ENCODE results near the gene SLC5A5.

Gene SLC5A5

DNA sequence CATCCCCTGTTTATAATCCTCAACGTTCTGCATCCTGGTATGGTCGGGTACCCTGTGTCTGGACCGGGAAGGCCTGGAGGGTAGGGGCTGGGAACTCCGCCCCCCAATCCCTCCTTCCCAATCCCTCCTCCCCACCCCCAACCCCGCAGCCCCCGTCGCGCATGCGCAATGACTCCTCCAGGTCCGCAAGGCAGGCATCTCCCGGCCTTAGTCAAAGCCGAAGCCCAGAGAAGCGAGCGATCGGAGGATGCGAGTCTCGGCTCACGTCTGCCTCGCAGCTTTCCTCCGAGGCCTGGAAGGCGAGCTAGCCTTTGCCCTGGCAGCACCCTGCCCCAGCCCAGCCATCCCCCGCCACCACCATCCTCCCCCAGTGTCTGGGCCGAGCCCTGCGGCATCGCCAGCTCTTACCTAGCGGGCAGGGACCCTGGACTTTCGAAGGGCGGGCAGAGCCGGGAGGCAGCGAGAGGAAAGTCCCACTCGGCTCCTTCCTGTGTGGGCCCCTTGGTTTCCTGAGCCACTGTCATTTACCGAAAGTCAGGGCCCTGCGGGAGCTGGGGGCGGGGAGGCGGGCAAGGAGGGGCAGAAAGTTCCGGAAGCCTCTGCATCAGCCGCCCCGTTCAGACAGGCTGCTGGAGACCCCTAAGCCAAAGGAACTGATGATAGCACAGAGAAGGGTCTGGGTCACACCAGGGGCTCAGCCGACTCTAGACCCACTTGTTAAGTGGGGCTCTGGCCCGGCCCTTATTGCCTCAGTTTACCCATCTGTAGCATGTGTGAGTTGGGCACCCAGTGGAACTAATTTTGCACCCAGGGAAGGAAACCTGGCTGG, 24.0 kb upstream of the SLC5A5 start, which contains the start of gene JAK3:
Gene JAK3 (minus strand): TSS at position 445 of the 829 bp plus-strand sequence. CDS start 3,565 bp downstream, outside the sequence.
- DNase-seq, result peak; percentile 83

DNA sequence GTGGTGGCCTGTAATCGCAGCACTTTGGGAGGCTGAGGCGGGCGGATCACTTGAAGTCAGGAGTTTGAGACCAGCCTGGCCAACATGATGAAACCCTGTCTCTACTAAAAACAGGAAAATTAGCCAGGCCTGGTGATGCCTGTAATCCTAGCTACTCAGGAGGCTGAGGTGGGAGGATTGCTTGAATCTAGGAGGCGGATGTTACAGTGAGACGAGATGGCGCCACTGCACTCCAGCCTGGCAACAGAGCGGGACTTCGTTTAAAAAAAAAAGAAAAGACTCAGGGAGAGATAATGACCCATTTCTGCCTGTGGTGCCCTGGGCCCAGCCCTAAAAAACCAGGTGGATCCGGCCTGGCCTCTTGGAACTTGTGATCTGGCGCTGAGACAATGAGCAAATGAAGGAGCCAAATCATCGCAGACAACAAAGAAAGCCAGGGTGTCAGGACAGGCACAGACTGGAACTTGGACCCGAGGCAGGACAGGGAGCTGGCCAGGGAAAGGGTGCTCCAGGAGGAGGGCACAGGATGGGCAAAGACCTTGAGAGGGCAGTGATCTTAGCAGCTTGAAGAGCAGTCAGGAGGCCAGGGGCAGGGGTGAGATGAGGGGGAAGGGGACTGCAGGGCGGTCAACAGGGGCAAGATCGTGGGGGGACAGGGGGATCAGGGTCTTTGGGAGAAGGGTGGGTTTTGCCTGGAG, 23.0 kb upstream of the SLC5A5 start:
- DNase-seq, result no peak

DNA sequence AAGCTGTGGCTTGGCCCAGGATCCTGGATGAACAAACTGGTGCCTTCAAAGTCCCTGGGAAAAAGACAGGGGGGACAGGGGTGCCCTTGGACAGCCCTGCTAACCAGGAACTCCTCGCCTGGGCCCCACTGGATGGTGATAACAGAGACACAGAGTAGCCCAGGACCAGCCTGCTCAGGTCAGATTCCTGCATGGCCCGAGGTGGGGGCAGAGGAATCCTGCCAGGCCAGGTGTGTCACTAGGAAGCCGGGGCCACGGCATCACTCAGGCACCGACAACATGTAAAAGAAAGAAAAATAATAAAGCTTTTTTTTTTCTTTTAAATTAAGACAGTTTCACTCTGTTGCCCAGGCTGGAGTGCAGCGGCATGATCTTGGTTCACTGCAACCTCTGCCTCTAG, 17.7 kb upstream of the SLC5A5 start:
- DNase-seq, result no peak

DNA sequence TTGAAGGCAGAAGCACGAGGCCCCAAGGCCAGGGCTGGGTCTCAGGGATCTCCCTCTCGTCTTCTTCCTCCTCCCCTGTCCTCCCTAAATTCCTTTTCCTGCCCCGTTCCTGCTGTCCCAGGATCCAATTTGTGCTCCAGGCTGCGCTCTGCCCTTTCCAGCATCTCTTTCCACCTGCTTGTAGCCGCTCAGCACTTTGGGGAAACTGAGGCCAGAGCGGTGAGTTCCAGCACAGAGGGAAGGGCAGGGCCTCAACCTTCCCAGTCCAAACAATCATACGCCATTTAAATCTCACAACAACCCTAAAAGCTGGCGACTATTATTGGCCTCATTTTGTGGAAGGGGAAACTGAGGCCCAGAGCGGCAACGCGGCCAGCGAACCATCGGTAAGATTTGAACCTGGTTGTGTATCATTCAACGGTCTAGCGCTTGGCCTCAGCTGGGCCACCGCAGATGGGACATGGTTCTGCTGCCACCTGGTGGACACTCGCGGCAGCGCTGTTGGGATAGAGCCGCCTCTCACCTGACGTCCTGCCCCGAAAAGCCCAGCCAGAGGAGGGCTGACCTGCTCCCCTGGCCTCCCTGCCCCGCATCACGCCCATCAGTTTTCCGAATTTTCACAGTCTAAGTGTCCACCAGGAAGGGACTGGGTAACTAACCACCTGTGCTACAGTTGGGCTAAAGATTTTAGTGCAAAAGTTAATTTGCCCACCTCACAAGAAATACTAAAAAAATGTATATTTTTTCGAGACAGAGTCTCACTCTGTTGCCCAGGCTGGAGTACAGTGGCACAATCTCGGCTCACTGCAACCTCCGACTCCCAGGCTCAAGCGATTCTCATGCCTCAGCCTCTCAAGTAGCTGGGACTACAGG, 16.2 kb upstream of the SLC5A5 start:
- peak; percentile 76 for DNase-seq

DNA sequence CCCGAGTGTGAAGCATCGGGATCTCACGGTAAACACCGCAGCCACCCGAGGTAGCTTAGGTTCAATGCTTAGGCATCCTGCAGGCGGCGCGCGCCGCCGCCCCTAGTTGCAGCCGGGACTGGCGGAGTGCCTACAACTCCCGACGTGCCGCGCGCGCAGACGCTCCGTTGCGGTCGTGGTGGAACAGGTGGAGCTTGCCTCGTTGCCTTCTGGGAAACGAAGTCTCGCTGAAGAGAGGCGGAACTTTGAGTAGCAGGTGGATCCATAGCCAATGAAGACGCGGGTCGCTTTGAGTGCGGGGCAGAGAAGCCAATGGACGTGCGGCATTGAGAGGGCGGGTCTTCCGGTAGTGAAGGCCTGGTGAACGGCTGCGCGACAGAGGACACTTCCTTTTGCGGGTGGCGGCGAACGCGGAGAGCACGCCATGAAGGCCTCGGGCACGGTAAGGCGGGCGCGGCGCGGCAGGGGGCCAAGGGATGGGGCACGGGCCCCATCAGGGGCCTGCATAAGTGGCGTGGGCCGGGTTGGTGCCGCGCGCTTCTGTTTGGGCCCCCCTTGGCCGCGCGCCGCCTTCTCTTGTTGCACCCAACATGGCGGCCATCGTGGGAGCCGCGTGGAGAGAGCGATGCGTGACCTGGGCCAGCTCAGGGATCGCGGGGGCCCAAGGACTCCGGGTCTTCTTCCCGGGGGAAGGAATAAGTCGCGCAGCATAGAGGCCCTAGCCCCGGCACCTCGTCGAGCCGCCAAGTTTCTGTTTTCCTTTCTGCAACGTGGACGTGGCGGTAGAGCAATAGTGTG, 12.0 kb upstream of the SLC5A5 start, which contains the start of gene RPL18A:
Gene RPL18A (plus strand): TSS at position 378 of the 798 bp plus-strand sequence. CDS start 47 bp downstream, at position 425.
- peak; percentile 99 for DNase-seq

DNA sequence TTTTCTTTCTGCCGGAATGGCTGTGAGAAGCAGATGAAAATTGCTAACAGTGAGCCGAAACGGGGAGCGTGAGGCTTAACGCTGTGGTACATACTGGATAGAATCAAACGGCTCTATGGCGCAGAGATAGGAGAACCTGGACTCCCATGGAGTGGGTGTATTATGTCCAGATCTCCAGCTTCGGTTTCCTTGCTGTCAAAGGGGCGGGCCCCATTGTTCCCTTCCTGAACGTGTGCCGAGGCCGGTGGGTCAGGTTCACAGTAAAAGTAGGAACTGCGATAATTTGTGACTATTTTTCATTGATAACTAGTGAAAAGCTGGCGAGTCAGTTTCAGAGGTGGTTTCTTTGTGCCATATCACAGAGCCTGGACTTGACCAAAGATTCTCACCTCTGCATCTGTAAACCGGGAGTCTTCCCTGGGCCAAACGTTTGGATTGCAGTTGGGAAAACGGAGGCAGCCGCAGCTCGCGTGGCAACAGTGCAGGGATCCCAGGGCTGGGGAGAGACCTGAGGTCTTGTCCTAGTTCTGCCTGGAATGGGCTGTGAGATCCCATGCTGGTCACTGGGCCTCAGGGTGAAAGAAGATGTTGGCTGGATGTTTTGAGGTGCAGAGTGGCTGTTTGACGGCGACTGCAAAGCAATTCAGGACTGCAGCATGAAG, 11.3 kb upstream of the SLC5A5 start:
- DNase-seq, result no peak

DNA sequence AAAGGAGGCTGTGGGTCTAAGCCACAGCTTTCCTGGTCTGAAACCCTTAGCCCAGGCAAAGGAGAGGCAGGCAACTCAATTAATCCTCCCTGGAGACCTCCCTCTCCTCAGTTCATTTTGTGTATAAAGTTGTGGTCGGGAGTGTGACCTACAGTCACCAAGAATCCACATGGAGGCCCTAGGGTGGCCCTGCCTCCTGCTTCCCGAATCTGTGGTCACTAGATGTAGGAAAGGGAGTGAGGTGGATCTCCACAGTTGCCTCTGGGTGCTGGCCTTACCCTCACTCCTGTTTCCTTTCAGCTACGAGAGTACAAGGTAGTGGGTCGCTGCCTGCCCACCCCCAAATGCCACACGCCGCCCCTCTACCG, 10.8 kb upstream of the SLC5A5 start:
- no peak for DNase-seq

DNA sequence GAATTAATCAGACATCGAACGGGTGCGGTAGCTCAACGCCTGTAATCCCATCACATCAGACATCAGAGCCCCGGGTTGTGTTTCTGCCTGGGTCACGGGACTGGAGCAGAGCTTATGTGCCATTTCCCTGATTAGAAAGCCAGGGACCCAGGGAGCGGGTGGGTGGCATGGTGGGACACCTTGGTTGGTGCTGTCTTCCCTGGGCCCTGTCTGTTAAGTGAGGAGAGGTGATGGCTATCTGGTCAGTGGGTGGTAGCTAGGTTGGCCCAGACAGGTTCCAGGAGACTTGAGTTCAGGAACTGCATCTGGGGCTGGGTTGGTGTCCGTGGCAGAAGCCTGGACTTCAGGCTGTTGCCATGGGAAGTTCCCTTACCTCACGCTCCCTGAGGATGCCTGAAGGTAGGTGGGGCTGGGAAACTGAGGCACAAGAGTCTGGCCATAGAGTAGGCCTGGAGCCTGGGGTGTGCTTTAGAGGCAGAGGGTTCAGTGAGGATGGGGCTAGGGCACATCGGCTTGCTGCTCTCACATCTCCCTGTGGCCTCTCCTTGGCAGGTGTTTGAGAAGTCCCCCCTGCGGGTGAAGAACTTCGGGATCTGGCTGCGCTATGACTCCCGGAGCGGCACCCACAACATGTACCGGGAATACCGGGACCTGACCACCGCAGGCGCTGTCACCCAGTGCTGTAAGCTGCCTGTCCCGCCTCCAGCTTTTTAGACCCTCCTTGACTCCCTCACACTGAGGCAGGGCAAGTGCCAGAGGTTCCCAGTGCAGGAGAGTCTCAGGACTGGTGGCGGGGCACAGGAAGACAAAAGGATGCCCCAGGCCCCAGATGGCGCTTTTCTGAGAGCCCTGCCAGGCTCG, 10.0 kb upstream of the SLC5A5 start:
- no peak for DNase-seq

DNA sequence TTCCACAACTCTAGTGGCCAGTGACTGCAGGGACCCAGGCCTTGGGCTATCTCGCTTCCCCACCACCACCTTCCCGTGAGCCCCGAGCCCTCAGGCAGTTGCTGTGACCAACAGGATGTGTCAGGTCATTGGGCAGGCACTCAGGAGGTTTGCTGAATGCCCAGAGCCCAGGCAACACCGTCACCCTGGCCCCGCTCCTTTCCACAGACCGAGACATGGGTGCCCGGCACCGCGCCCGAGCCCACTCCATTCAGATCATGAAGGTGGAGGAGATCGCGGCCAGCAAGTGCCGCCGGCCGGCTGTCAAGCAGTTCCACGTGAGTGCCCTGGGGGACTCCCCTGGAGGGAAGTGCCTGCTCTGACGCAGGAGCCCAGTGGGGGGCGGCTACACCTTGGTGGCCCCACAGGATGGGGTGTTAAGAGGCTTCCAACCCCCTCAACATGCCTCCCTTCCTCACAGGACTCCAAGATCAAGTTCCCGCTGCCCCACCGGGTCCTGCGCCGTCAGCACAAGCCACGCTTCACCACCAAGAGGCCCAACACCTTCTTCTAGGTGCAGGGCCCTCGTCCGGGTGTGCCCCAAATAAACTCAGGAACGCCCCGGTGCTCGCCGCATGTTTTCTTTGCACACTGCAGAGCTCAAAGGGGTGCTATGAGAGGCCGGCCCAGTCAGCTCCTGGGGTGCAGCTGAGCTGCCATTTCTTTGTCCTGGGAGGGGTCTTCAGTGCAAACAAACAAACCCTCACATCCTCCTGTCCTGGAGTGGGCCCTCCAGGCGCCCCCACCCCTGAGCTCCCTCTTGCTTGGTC, 8.8 kb upstream of the SLC5A5 start:
- DNase-seq, result no peak

DNA sequence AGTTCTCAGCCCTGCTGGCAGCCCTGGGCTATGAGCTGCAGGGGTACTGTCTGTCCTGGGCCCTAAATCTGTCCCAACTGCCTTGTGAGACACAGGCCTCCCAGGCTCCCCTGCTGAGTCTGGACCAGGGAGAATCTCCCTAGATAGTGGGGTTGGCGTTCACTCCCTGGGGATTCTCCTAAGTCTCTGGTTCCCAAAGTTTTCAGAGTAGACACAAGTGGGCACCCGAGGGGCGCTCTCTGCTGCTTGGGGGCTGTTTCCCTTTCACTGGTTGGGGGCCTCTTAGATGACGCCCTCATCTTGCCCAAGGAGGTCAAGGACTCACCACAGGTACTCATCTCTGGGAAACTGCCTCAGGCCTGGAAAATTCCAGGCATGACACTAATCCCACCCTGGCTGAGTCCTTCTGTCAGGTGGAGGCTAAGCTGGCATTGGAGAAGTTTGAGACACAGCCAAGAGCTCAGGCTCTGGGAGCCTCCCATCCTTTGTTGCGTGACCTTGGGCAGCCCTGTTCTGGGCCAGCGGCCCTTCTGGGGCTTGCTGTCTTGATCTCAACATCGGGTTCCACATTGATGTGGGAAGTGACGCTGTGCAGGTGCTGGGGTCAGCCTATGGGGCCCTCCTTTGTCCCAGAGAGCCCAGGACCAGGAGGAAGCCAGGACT, 8.1 kb upstream of the SLC5A5 start:
- no peak for DNase-seq

DNA sequence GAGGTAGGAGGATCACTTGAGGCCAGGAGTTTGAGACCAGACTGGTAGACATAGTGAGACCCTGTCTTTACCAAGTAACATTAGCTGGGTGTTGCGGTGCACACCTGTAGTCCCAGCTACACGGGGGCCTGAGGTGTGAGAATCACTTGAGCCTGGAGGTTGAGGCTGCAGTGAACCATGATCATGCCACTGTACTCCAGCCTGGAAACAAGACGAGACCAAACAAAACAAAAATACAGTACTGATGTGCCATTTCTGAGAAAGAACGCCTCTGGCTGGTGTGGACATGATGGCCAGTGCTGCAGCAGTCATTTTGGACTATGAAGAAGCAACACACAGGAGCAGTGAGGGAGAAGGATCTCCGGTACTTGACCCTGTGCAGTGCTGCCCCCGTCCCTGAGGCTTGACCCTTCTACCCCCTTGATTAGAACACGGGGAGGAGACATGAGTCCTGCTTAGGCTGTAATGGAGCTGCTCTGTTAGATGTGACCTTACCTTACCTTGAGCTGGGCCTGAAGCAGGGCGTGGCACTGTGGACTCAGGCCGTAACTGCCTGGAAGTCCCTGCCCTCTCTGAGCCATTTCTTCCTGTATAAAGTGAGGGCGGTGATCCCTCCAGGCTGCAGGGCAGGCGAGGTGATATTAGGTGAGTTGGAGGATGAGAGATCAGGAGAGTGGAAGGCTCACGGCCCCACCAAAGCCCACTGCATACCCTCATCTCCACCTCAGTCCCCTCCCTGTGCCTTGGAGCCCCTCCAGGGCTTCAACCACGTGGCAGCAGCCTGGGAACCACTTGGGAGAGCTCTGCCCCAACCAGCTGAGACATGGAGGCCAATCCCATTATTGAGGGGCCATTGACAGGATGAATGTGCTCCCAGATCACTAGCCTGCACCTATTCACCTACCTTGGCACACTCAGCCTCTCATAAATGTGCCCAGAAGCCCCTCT, 6.1 kb upstream of the SLC5A5 start:
- DNase-seq, result no peak

DNA sequence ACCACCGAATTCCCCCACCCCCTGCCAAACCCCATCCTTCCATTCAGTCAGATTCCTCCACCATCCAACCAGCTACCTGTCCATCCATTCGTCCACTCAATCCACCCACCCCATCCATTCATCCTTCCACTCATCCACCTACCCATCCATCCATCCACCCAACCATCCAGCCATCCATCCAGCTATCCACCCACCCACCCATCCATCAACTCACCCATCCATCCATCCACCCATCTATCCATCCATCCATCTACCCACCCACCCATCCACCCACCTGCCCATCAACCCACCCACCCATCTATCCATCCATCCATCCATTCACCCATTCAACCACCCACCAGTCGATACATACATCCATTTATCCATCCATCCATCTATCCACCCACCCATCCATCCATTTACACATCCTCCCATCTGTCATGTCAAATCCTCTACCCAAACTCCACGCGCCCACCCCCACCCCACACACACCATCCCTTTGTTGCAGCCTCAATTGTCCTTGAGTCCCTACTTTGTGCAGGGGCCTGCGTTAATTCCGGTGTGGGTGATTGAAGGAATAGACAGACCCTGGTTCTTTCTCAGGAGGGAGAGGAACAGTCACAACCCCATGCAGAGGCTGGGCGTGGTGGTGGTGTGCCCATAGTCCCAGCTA, 5.3 kb upstream of the SLC5A5 start:
- DNase-seq, result no peak

DNA sequence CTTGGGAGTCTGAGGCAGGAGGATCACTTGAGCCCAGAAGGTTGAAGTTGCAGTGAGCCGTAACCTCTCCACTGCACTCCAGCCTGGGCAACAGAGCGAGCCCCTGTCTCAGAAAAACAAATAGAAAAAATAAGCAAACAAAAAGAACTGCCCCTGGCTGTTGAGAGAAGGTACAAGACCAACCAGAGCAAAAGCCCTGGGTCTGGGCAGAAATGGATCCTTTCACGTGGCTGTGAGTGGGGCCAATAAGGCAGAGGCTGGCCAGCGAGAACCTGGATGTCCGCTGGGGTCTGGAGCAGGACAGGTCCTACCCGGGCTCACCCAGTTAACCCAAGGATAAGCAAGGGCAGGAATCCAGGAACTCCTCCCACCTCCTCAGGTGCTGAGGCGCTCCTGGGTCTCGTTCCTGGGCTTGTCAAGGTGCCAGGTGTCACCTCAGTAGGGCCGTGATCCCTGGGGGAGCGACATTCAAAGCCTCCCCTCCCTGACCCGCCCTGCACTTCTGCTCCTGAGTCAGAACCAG, 4.7 kb upstream of the SLC5A5 start:
- DNase-seq, result no peak

DNA sequence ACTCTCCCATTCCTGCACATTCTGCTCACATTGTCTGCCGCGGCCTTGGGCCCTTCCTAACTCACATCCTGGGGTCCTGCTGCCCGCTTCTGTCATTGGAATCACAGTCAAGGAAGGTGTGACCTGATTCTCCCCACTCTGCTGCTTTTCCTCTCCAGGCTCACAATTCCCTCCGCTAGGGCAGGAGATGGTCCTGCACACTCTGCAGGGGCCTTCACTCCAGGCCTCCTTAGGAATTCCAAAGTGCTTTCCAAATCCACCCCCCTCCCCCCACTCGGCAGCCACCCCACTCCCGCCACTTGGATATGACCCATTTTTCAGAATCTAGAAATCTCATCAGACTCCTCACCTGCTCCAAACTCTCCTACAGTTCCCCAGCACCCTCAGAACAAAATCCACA, 3.1 kb upstream of the SLC5A5 start:
- DNase-seq, result no peak

DNA sequence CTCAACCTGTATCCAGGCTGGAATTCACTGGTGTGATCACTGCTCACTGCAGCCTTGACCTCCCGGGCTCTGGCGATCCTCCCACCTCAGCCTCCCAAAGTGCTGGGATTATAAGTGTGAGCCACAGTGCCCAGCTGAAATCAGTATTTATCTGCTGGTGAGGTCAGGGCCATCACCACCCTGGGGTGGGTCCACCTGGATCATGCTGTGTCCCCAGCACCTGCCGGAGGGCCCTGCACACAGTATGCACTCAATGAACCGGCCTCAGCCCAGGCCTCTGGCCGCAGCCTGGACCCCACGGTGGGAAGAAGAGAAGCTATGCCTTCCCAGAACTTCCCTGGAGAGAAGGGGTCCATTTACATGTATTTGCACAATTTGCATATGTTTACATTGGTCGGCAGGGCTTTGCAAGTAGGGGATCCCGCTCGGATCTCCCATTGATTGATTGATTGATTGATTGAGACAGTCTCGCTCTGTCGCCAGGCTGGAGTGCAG, 2.6 kb upstream of the SLC5A5 start:
- DNase-seq, result no peak

DNA sequence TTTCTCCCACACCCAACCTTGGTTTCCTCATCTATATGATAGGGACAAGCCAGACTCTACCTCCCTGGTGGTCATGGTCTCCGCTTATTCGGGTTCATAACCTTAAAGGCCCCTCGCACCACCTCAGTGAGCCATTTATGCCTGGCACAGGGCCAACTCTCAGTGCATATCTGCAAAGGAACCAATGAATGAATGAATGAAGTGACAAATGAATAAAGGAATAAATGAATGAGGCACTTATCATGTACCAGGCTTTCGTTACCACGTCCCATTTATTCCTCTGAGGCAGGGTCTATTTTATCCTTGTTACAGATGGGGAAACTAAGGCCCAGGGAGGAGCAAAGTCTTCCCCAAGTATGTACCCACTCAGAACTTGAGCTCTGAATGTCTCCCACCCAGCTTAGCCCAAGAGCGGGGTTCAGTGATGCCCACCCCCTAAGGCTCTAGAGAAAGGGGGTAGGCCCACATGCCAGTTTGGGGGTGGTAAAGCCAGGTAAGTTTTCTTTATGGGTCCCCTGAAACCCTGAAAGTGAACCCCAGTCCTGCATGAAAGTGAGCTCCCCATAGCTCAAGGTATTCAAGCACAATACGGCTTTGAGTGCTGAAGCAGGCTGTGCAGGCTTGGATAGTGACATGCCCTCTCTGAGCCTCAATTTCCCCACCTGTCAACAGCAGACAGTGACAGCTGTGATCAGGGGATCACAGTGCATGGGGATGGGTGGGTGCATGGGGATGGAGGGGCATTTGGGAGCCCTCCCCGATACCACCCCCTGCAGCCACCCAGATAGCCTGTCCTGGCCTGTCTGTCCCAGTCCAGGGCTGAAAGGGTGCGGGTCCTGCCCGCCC, 490 bp upstream of the SLC5A5 start:
- DNase-seq, result no peak

All from central memory CD4-positive, alpha-beta T cell (primary cell).